H1 (cell line): ENCODE measurements around the gene GNAI1. TPM values are rescaled to one million over a fixed set of nuclear protein-coding genes. Genes with fewer than 3 reads are reported as not detected.

Experiments
- CTCF ChIA-PET: fragments of 300-600 bp; sonication (Branson Sonifier 250); formaldehyde crosslinking; loops from one replicate; lab custom pipeline; 2021; ENCODE audit not compliant: partially characterized antibody; lab: Charles Lee
- POLR2A ChIA-PET: fragments of 300-600 bp; sonication (Branson Sonifier 250); formaldehyde crosslinking; loops from one replicate; lab custom pipeline; 2021; ENCODE audit warnings: inconsistent platforms; ENCODE audit not compliant: partially characterized antibody; lab: Charles Lee
- DNase-seq, 2 experiments: peaks; one replicate each; pipeline versions ENCODE4 v3.0.0 to v3.0.0-alpha.2; 2010 to 2022; ENCODE audit warnings: low spot score in 2 of 2, low read depth in 1 of 2, mixed read lengths in 1 of 2
- FAIRE-seq: peaks from 2 replicates; lab custom pipeline; 2011; peaks lifted over from hg19 to GRCh38; lab: Jason Lieb, UNC
- H2AFZ ChIP-seq: 2 replicates; pipeline ENCODE4 v1.8.1; 2012; ENCODE audit warnings: low read length, inconsistent platforms
- H2AK5ac ChIP-seq: 2 replicates; pipeline ENCODE4 v1.6.1; 2013; ENCODE audit warnings: low read depth, low read length
- H2BK120ac ChIP-seq: replicated peaks from 2 replicates; pipeline ENCODE3; 2013; ENCODE audit warnings: low read depth, low read length, inconsistent platforms
- H2BK12ac ChIP-seq: 2 replicates; pipeline ENCODE4 v1.6.1; 2013; ENCODE audit warnings: low read depth, low read length
- H2BK15ac ChIP-seq: 2 replicates; pipeline ENCODE4 v1.6.1; 2013; ENCODE audit warnings: low read length
- H2BK20ac ChIP-seq: 2 replicates; pipeline ENCODE4 v1.6.1; 2013; ENCODE audit warnings: low read length
- H2BK5ac ChIP-seq: 2 replicates; pipeline ENCODE4 v1.6.1; 2013; ENCODE audit warnings: low read depth, low read length
- H3K14ac ChIP-seq: 2 replicates; pipeline ENCODE4 v1.6.1; 2013; ENCODE audit warnings: inconsistent platforms; ENCODE audit not compliant: insufficient read length
- H3K18ac ChIP-seq: 2 replicates; pipeline ENCODE4 v1.6.1; 2013; ENCODE audit warnings: low read length; ENCODE audit errors: extremely low read depth
- H3K23ac ChIP-seq: 2 replicates; pipeline ENCODE4 v1.6.1; 2013; ENCODE audit warnings: inconsistent platforms; ENCODE audit not compliant: insufficient read length
- H3K23me2 ChIP-seq: 2 replicates; pipeline ENCODE4 v1.6.1; 2013; ENCODE audit warnings: low read depth, low read length
- H3K27ac ChIP-seq: 2 replicates; pipeline ENCODE4 v1.6.1; 2011; ENCODE audit warnings: low read depth, low read length, inconsistent platforms
- H3K27me3 ChIP-seq, 4 experiments: replicated peaks in 1 of 4; 1 replicate in 1 of 4; 2 replicates in 3 of 4; pipeline versions ENCODE4 v1.6.1 to v1.8.1; 2011 to 2013; ENCODE audit warnings: low read length in 3 of 4, mild to moderate bottlenecking in 3 of 4, inconsistent platforms in 2 of 4, mixed read lengths in 2 of 4, moderate library complexity in 1 of 4; ENCODE audit not compliant: control insufficient read depth in 3 of 4, insufficient read depth in 3 of 4; ENCODE audit errors: extremely low read depth in 1 of 4
- H3K36me3 ChIP-seq, 4 experiments: 2 replicates each; pipeline versions ENCODE4 v1.6.1 to v1.8.1; 2011 to 2013; ENCODE audit warnings: mild to moderate bottlenecking in 4 of 4, low read length in 3 of 4, moderate library complexity in 2 of 4, control low read depth in 1 of 4, inconsistent platforms in 1 of 4; ENCODE audit not compliant: insufficient read depth in 4 of 4, control insufficient read depth in 2 of 4
- H3K4ac ChIP-seq: replicated peaks from 2 replicates; pipeline ENCODE3; 2013; ENCODE audit warnings: low read length, low read depth, mixed read lengths, inconsistent platforms; ENCODE audit not compliant: insufficient read length
- H3K4me1 ChIP-seq, 4 experiments: replicated peaks in 1 of 4; 1 replicate in 1 of 4; 2 replicates in 3 of 4; pipeline versions ENCODE4 v1.6.1 to v1.8.1; 2011 to 2013; ENCODE audit warnings: low read length in 3 of 4, inconsistent platforms in 2 of 4, mixed read lengths in 1 of 4; ENCODE audit not compliant: insufficient read depth in 4 of 4, control insufficient read depth in 3 of 4
- H3K4me2 ChIP-seq, 2 experiments: 2 replicates each; pipeline versions ENCODE4 v1.6.1 to v1.8.1; 2011 to 2013; ENCODE audit warnings: low read depth in 2 of 2, low read length in 2 of 2, control low read depth in 1 of 2, inconsistent platforms in 1 of 2, mild to moderate bottlenecking in 1 of 2; ENCODE audit not compliant: insufficient read depth in 1 of 2
- H3K4me3 ChIP-seq, 4 experiments: fragments of 200-600, 300-600 bp in 1 of 4; sonication (generic), shearing (Covaris generic), sonication (Bioruptor Twin) in 1 of 4; 2 replicates each; pipeline versions ENCODE4 v1.5.1 to v1.8.1; 2011 to 2016; ENCODE audit warnings: low read length in 4 of 4, low read depth in 3 of 4, control low read depth in 2 of 4, inconsistent platforms in 2 of 4, mild to moderate bottlenecking in 2 of 4, mixed read lengths in 1 of 4, moderate library complexity in 1 of 4; ENCODE audit not compliant: insufficient read depth in 2 of 4; ENCODE audit errors: extremely low read depth in 1 of 4
- H3K56ac ChIP-seq: replicated peaks from 2 replicates; pipeline ENCODE3; 2013; ENCODE audit warnings: low read depth, mild to moderate bottlenecking, mixed read lengths, low read length, inconsistent platforms; ENCODE audit not compliant: insufficient read length
- H3K79me1 ChIP-seq: 2 replicates; pipeline ENCODE4 v1.6.1; 2013; ENCODE audit warnings: low read depth, low read length, control low read depth
- H3K79me2 ChIP-seq, 2 experiments: 2 replicates each; pipeline versions ENCODE4 v1.6.1 to v1.8.1; 2012 to 2013; ENCODE audit warnings: low read length in 2 of 2, mild to moderate bottlenecking in 2 of 2, inconsistent platforms in 1 of 2; ENCODE audit not compliant: insufficient read depth in 2 of 2, control insufficient read depth in 1 of 2
- H3K9ac ChIP-seq, 4 experiments: replicated peaks in 1 of 4; 1 replicate in 1 of 4; 2 replicates in 3 of 4; pipeline versions ENCODE4 v1.6.1 to v1.8.1; 2011 to 2013; ENCODE audit warnings: low read depth in 3 of 4, low read length in 3 of 4, control low read depth in 2 of 4, mild to moderate bottlenecking in 2 of 4, moderate library complexity in 2 of 4, inconsistent platforms in 1 of 4; ENCODE audit errors: extremely low read depth in 1 of 4
- H3K9me3 ChIP-seq, 2 experiments: 2 replicates each; pipeline versions ENCODE4 v1.6.1 to v1.8.1; 2012 to 2013; ENCODE audit warnings: mild to moderate bottlenecking in 2 of 2, moderate library complexity in 2 of 2, control low read depth in 1 of 2, inconsistent platforms in 1 of 2, low read depth in 1 of 2, low read length in 1 of 2, mixed read lengths in 1 of 2; ENCODE audit not compliant: insufficient read depth in 2 of 2
- H4K20me1 ChIP-seq, 2 experiments: replicated peaks in 1 of 2; 2 replicates each; pipeline versions ENCODE3 to v1.8.1; 2011 to 2013; ENCODE audit warnings: inconsistent platforms in 2 of 2, low read length in 2 of 2, mild to moderate bottlenecking in 1 of 2; ENCODE audit not compliant: insufficient read depth in 2 of 2, control insufficient read depth in 1 of 2
- H4K5ac ChIP-seq: 2 replicates; pipeline ENCODE4 v1.6.1; 2013; ENCODE audit warnings: low read length, low read depth, mixed read lengths, inconsistent platforms; ENCODE audit not compliant: insufficient read length
- H4K8ac ChIP-seq: 2 replicates; pipeline ENCODE4 v1.8.0; 2013; ENCODE audit warnings: mild to moderate bottlenecking, moderate library complexity, low read length, inconsistent platforms; ENCODE audit not compliant: insufficient read depth; ENCODE audit errors: extremely low read depth
- H4K91ac ChIP-seq: replicated peaks from 2 replicates; pipeline ENCODE3; 2013; ENCODE audit warnings: low read length, mixed read lengths, inconsistent platforms; ENCODE audit not compliant: insufficient read length
- BCL11A ChIP-seq, 2 experiments: IDR thresholded peaks; one replicate each; pipeline ENCODE4 v1.6.1; 2011; ENCODE audit warnings: low read depth in 2 of 2, low read length in 2 of 2, mild to moderate bottlenecking in 2 of 2
- CBX5 ChIP-seq: fragments of 300-800, 300-1000 bp; sonication (generic); IDR thresholded peaks from 2 replicates; pipeline ENCODE4 v1.7.1; 2016; ENCODE audit warnings: antibody characterized with exemption, low read length, low read depth
- FOSL1 ChIP-seq: IDR thresholded peaks from 2 replicates; pipeline ENCODE4 v1.6.1; 2011; ENCODE audit warnings: mild to moderate bottlenecking, low read depth, low read length, moderate library complexity; ENCODE audit not compliant: insufficient read depth
- JUN ChIP-seq: IDR thresholded peaks from 2 replicates; pipeline ENCODE4 v1.6.1; 2011; ENCODE audit warnings: low read depth, mild to moderate bottlenecking, improper control_type of control experiment, low read length
- KDM4A ChIP-seq: IDR thresholded peaks from one replicate; pipeline ENCODE4 v1.7.1; 2012; ENCODE audit warnings: low read depth, mild to moderate bottlenecking, moderate library complexity, low read length, inconsistent platforms; ENCODE audit not compliant: severe bottlenecking
- KDM5A ChIP-seq: fragments of 200-600 bp; IDR thresholded peaks from 2 replicates; pipeline ENCODE4 v1.7.1; 2012; ENCODE audit warnings: mild to moderate bottlenecking, low read length, inconsistent platforms, mixed read lengths
- NANOG ChIP-seq: IDR thresholded peaks from 2 replicates; pipeline ENCODE4 v1.6.1; 2011; ENCODE audit warnings: low read length, low read depth, mild to moderate bottlenecking, inconsistent platforms; ENCODE audit not compliant: insufficient read depth, poor library complexity, severe bottlenecking
- PHF8 ChIP-seq: fragments of 200-600 bp; sonication (generic); conservative IDR thresholded peaks from 2 replicates; pipeline ENCODE4 v1.7.1; 2012; ENCODE audit warnings: low read depth, mild to moderate bottlenecking, inconsistent platforms, low read length, moderate library complexity
- RNF2 ChIP-seq: fragments of 200-900, 300-1000 bp; sonication (generic); IDR thresholded peaks from 2 replicates; pipeline ENCODE4 v1.7.1; 2016; ENCODE audit warnings: borderline replicate concordance, low read depth, mild to moderate bottlenecking, antibody characterized with exemption, low read length; ENCODE audit not compliant: poor library complexity, severe bottlenecking; ENCODE audit errors: missing control alignments
- SP1 ChIP-seq: IDR thresholded peaks from 2 replicates; pipeline ENCODE4 v1.6.1; 2011; ENCODE audit warnings: low read depth, low read length
- TAF1 ChIP-seq: IDR thresholded peaks from 2 replicates; pipeline ENCODE4 v1.6.1; 2011; ENCODE audit warnings: mild to moderate bottlenecking, low read depth, low read length
- TAF7 ChIP-seq: optimal IDR thresholded peaks from 2 replicates; pipeline ENCODE3; 2011; ENCODE audit warnings: low read depth, mild to moderate bottlenecking, inconsistent platforms, low read length, moderate library complexity, borderline replicate concordance
- TCF12 ChIP-seq: IDR thresholded peaks from 2 replicates; pipeline ENCODE4 v1.6.1; 2011; ENCODE audit warnings: low read depth, mild to moderate bottlenecking, low read length
- WGBS, 2 experiments: shearing (Covaris generic) in 1 of 2; methylation state at CpG; one replicate each; pipeline versions ENCODE4 v1.1.6 to v1.1.7; 2013 to 2015; ENCODE audit warnings: low lambda C conversion rate in 2 of 2, mixed read lengths in 2 of 2, inconsistent platforms in 1 of 2, low coverage in 1 of 2, missing lambda C conversion rate in 1 of 2; ENCODE audit not compliant: insufficient replicate concordance in 2 of 2, insufficient coverage in 1 of 2, insufficient read length in 1 of 2; ENCODE audit errors: extremely low coverage in 1 of 2, missing lambda C conversion rate in 1 of 2; 5-methylcytosine and 5-hydroxymethylcytosine counted together
- polyA plus RNA-seq, 7 experiments: library from polyadenylated mRNA; depleted of rRNA in 3 of 7; stranded (reverse) in 5 of 7; unstranded in 2 of 7; fragments of >200 nt in 5 of 7; fragments of 200-250 nt in 2 of 7; gene quantifications; 1 replicate in 5 of 7; 2 replicates in 1 of 7; 4 replicates in 1 of 7; pipeline versions ENCODE4 v1.2.1 to v1.2.3, GENCODE V29; 2011 to 2013; ENCODE audit warnings: missing spikeins in 2 of 7, mixed read lengths in 2 of 7
- total RNA-seq: library from RNA; stranded (reverse); fragmentation: NEBNext Ultra II Directional; extraction: Animal tissue kit (Norgen Biotek cat#: 25700); gene quantifications from 2 replicates; pipeline ENCODE4 v1.2.1, GENCODE V29; 2021
- TF ChIP-seq, protein P1 (sequence below): IDR thresholded peaks from 2 replicates; pipeline ENCODE4 v1.6.1; 2012; ENCODE audit warnings: inconsistent platforms

Gene GNAI1
- total and polyA plus RNA-seq, 2 of the 8 experiments (the other 6 are each of a cell fraction or from before 2014, with no cell fraction given): 8.0 to 29.5 TPM

DNA sequence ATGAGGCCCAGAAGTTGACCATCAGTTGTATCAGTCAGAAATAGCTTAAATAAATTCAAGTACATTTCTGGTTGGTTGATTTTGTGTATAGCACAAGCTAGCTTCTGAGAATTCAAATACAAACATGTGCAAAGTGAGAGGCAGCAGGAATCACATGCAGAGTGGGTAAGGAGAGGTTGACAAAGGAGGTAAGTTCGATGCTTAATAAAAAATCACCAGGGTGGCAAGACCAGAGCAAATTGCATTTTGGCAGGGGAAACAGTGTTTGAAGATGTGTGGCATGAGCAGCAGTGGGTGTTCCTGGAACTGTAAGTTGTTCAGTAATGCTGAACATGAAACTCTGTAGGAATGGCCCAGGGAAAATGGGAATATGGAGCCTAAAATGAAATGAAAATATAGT, 52.6 kb downstream of the GNAI1 start:
- Histone ChIP-seq H3K18ac (no peak overlapping the region), H3K4me2 (no peak overlapping the region), H3K9ac (no peak overlapping the region), H3K4me1 (peaks cover 0 to 30% (median 22%) of the 10 kb centered on the region in 4 experiments), H4K8ac (no peak overlapping the region), H3K79me1 (no peaks in the 10 kb centered on the region), H3K23me2 (peaks cover 2% of the 10 kb centered on the region; the same call in 1 of the 2 replicates), H2AFZ (no peak overlapping the region), H2AK5ac (no peak overlapping the region), H3K14ac (no peak overlapping the region), H3K27me3 (no peaks in the 10 kb centered on the region), H4K5ac (no peak overlapping the region), H3K9me3 (no peaks in the 10 kb centered on the region), H3K23ac (no peak overlapping the region), H3K36me3 (no peaks in the 10 kb centered on the region; a peak in 1 of 8 replicates), H2BK15ac (no peak overlapping the region), H2BK12ac (peak overlapping the region; percentile 12; the same call in 1 of the 2 replicates), H4K91ac (no peak overlapping the region), H3K27ac (no peak overlapping the region), H2BK20ac (no peak overlapping the region), H3K79me2 (peaks cover 0 to 49% of the 10 kb centered on the region in 2 experiments; a peak in 2 of 4 replicates), H4K20me1 (no peaks in the 10 kb centered on the region), H3K56ac (no peak overlapping the region), H3K4ac (no peak overlapping the region), H3K4me3 (no peak overlapping the region), H2BK120ac (no peak overlapping the region), H2BK5ac (no peak overlapping the region)
- 75% methylated on average over 1 of the region's 1 CpG; no CpG with 5 or more reads in 1 of the 2 experiments for WGBS, 2 experiments
- ChIA-PET POLR2A (no interaction called here), CTCF (no interaction called here)
- FAIRE-seq: no peak
- no peak for DNase-seq
- no peak for TF ChIP-seq TAF7
- no peak for TF ChIP-seq KDM5A
- TF ChIP-seq, protein P1, sequence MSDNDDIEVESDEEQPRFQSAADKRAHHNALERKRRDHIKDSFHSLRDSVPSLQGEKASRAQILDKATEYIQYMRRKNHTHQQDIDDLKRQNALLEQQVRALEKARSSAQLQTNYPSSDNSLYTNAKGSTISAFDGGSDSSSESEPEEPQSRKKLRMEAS: no peak
- TF ChIP-seq NANOG: no peak
- no peak for TF ChIP-seq TCF12
- no peak for TF ChIP-seq CBX5
- TF ChIP-seq TAF1: no peak
- TF ChIP-seq BCL11A (IDR thresholded peaks at IDR 0.05; ENCODE audit: low read depth in 2 of 2, low read length in 2 of 2): no peak
- no peak for TF ChIP-seq KDM4A
- no peak for TF ChIP-seq FOSL1
- TF ChIP-seq JUN: no peak
- TF ChIP-seq RNF2: no peak
- TF ChIP-seq SP1: no peak
- TF ChIP-seq PHF8: no peak
